Thyroid gland (tissue), 4 donors: ENCODE results near the gene CCL15.

ENCODE experiments used
- CTCF ChIP-seq, 6 experiments: fragments of 200-600 bp in 3 of 6; fragments of 450-650 bp in 3 of 6; sonication (generic) in 3 of 6; IDR thresholded peaks; one replicate each; pipeline ENCODE4 v1.5.1; 2016 to 2019; ENCODE audit warnings: antibody characterized with exemption in 6 of 6, mild to moderate bottlenecking in 2 of 6, inconsistent platforms in 1 of 6, moderate library complexity in 1 of 6
- POLR2A ChIP-seq, 2 donors: fragments of 450-650 bp; IDR thresholded peaks; one replicate each; pipeline ENCODE4 v1.6.1; 2017; ENCODE audit warnings: antibody characterized with exemption in 2 of 2, mild to moderate bottlenecking in 2 of 2, moderate library complexity in 1 of 2

GRCh38 chr17:35984140-35984539, 17.2 kb downstream of the CCL15 start:
- TF ChIP-seq CTCF (IDR thresholded peaks at IDR 0.05) (no peak), POLR2A (IDR thresholded peaks at IDR 0.05) (no peak)
